Stomach (tissue), 4 donors: ENCODE measurements around the gene EVI5L.

Experiments used
- EP300 ChIP-seq: sonication (generic); formaldehyde crosslinking; IDR thresholded peaks from one replicate; pipeline ENCODE4 v1.6.1; 2017; ENCODE audit warnings: antibody characterized with exemption
- POLR2A ChIP-seq, 4 donors: fragments of 450-650 bp; IDR thresholded peaks; one replicate each; pipeline ENCODE4 v1.6.1; 2016; ENCODE audit warnings: antibody characterized with exemption in 4 of 4, control low read depth in 2 of 4, mild to moderate bottlenecking in 1 of 4, moderate library complexity in 1 of 4

GRCh38 chr19:7863971-7864689 lies 34.1 kb downstream of the EVI5L start:
- TF ChIP-seq EP300 (no peak), POLR2A (IDR thresholded peaks at IDR 0.05) (no peak)
